SK-N-SH (cell line): ENCODE measurements around the gene MBTPS2. TPM values are rescaled to one million over a fixed set of nuclear protein-coding genes. Genes with fewer than 3 reads are reported as not detected.

Experiments used
- CTCF ChIA-PET: fragments of 300-600, 350-600 bp; formaldehyde crosslinking; extraction: SDS; loops from one replicate; lab custom pipeline; 2021; lab: Yijun Ruan, JAX
- POLR2A ChIA-PET: fragments of 350-600 bp; sonication (Branson Sonifier 250); formaldehyde crosslinking; extraction: SDS; loops from one replicate; lab custom pipeline; 2020; ENCODE audit warnings: antibody characterized with exemption, inconsistent platforms; lab: Yijun Ruan, JAX
- DNase-seq: peaks from one replicate; pipeline ENCODE4 v3.0.0; 2012
- H2AFZ ChIP-seq: fragments of 200-600 bp; sonication (generic); 2 replicates; pipeline ENCODE4 v1.8.1; 2016; ENCODE audit warnings: antibody characterized with exemption, mild to moderate bottlenecking, low read depth
- H3F3A ChIP-seq: fragments of 200-600 bp; sonication (generic); replicated peaks from 2 replicates; pipeline ENCODE3; 2016; ENCODE audit warnings: antibody characterized with exemption, mild to moderate bottlenecking; ENCODE audit not compliant: insufficient read depth
- H3K27ac ChIP-seq, 2 experiments: fragments of 200-500 bp in 1 of 2; fragments of 200-600 bp in 1 of 2; sonication (Bioruptor generic) in 1 of 2; sonication (generic), shearing (Covaris generic) in 1 of 2; 2 replicates each; pipeline versions ENCODE4 v1.5.1 to v1.6.1; 2014 to 2016; ENCODE audit warnings: low read depth in 2 of 2, inconsistent platforms in 1 of 2, low read length in 1 of 2, mild to moderate bottlenecking in 1 of 2, mixed read lengths in 1 of 2
- H3K27me3 ChIP-seq: fragments of 200-600 bp; sonication (generic), shearing (Covaris generic); 2 replicates; pipeline ENCODE4 v1.6.1; 2016; ENCODE audit warnings: mixed run types; ENCODE audit not compliant: insufficient read depth
- H3K36me3 ChIP-seq, 2 experiments: fragments of 200-500 bp in 1 of 2; fragments of 200-600 bp in 1 of 2; sonication (Bioruptor generic) in 1 of 2; sonication (generic) in 1 of 2; replicated peaks in 1 of 2; 2 replicates each; pipeline versions ENCODE3 to v1.5.1; 2014 to 2016; ENCODE audit warnings: low read length in 1 of 2, mild to moderate bottlenecking in 1 of 2; ENCODE audit not compliant: insufficient read depth in 2 of 2, control insufficient read depth in 1 of 2
- H3K4me1 ChIP-seq, 2 experiments: fragments of 200-500 bp in 1 of 2; fragments of 200-600 bp in 1 of 2; sonication (Bioruptor generic) in 1 of 2; sonication (generic), shearing (Covaris generic) in 1 of 2; 2 replicates each; pipeline versions ENCODE4 v1.5.1 to v1.6.1; 2014 to 2016; ENCODE audit warnings: low read depth in 1 of 2, low read length in 1 of 2, mixed run types in 1 of 2; ENCODE audit not compliant: insufficient read depth in 2 of 2, control insufficient read depth in 1 of 2
- H3K4me2 ChIP-seq: fragments of 200-600 bp; sonication (generic), shearing (Covaris generic); 2 replicates; pipeline ENCODE4 v1.6.1; 2017; ENCODE audit warnings: mixed run types
- H3K4me3 ChIP-seq, 2 experiments: fragments of 200-500 bp in 1 of 2; fragments of 200-600 bp in 1 of 2; sonication (Bioruptor generic) in 1 of 2; sonication (generic), shearing (Covaris generic) in 1 of 2; 2 replicates each; pipeline versions ENCODE4 v1.5.1 to v1.8.1; 2014 to 2016; ENCODE audit warnings: low read depth in 2 of 2, inconsistent platforms in 1 of 2, low read length in 1 of 2, mild to moderate bottlenecking in 1 of 2, mixed read lengths in 1 of 2, moderate library complexity in 1 of 2
- H3K79me2 ChIP-seq: fragments of 200-600 bp; sonication (generic); 2 replicates; pipeline ENCODE4 v1.8.1; 2017; ENCODE audit warnings: mild to moderate bottlenecking; ENCODE audit not compliant: insufficient read depth
- H3K9ac ChIP-seq: fragments of 200-600 bp; sonication (generic); 2 replicates; pipeline ENCODE4 v1.6.1; 2017; ENCODE audit warnings: mixed run types
- H3K9me2 ChIP-seq: fragments of 200-600 bp; sonication (generic); 2 replicates; pipeline ENCODE4 v1.6.1; 2017; ENCODE audit warnings: mixed run types
- H3K9me3 ChIP-seq: fragments of 200-600 bp; sonication (generic); 2 replicates; pipeline ENCODE4 v1.6.1; 2017; ENCODE audit warnings: mixed run types, mild to moderate bottlenecking, moderate library complexity
- H4K20me1 ChIP-seq: fragments of 200-600 bp; sonication (generic); 2 replicates; pipeline ENCODE4 v1.6.1; 2017; ENCODE audit warnings: mild to moderate bottlenecking, mixed run types; ENCODE audit not compliant: insufficient read depth
- CTCF ChIP-seq: fragments of 200-600 bp; sonication (generic); IDR thresholded peaks from 2 replicates; pipeline ENCODE4 v1.6.1; 2017; ENCODE audit warnings: antibody characterized with exemption, mild to moderate bottlenecking, moderate library complexity
- EP300 ChIP-seq, 2 experiments: IDR thresholded peaks; 2 replicates each; pipeline versions ENCODE4 v1.4.0 to v1.6.1; 2012; ENCODE audit warnings: borderline replicate concordance in 1 of 2, low read depth in 1 of 2, low read length in 1 of 2
- EZH2phosphoT487 ChIP-seq: fragments of 200-600 bp; sonication (generic); IDR thresholded peaks from 2 replicates; pipeline ENCODE4 v1.6.1; 2017; ENCODE audit warnings: low read depth, mixed run types, mild to moderate bottlenecking, antibody characterized with exemption, moderate library complexity, borderline replicate concordance
- FOXJ3 ChIP-seq: sonication (generic); formaldehyde crosslinking; IDR thresholded peaks from 2 replicates; pipeline ENCODE4 v1.5.1; 2020; ENCODE audit warnings: mild to moderate bottlenecking, missing genetic modification reagents
- FOXM1 ChIP-seq: IDR thresholded peaks from 2 replicates; pipeline ENCODE4 v1.4.0; 2012; ENCODE audit warnings: low read depth, mild to moderate bottlenecking
- GATA2 ChIP-seq: sonication (generic); formaldehyde crosslinking; IDR thresholded peaks from 2 replicates; pipeline ENCODE4 v1.5.0; 2020; ENCODE audit warnings: mild to moderate bottlenecking, missing genetic modification reagents
- MEF2A ChIP-seq: IDR thresholded peaks from 2 replicates; pipeline ENCODE4 v1.4.0; 2012; ENCODE audit warnings: low read depth, borderline replicate concordance
- NRF1 ChIP-seq: IDR thresholded peaks from 2 replicates; pipeline ENCODE4 v1.6.1; 2012; ENCODE audit warnings: low read depth, mild to moderate bottlenecking, low read length
- RAD21 ChIP-seq: IDR thresholded peaks from 2 replicates; pipeline ENCODE4 v1.6.1; 2012; ENCODE audit warnings: mild to moderate bottlenecking, low read length
- RCOR1 ChIP-seq: fragments of 150-350 bp; IDR thresholded peaks from 2 replicates; pipeline ENCODE4 v1.6.1; 2017; ENCODE audit warnings: antibody characterized with exemption, low read length
- REST ChIP-seq: IDR thresholded peaks from 2 replicates; pipeline ENCODE4 v1.6.1; 2012; ENCODE audit warnings: mild to moderate bottlenecking, low read depth, low read length, moderate library complexity
- TAF1 ChIP-seq: IDR thresholded peaks from 2 replicates; pipeline ENCODE4 v1.6.1; 2012; ENCODE audit warnings: low read depth, mild to moderate bottlenecking, low read length, moderate library complexity, borderline replicate concordance
- TEAD4 ChIP-seq: IDR thresholded peaks from 2 replicates; pipeline ENCODE4 v1.4.0; 2012; ENCODE audit warnings: mild to moderate bottlenecking, borderline replicate concordance; ENCODE audit not compliant: insufficient read depth
- USF1 ChIP-seq: IDR thresholded peaks from 2 replicates; pipeline ENCODE4 v1.4.0; 2012; ENCODE audit warnings: low read depth, borderline replicate concordance
- USF2 ChIP-seq: fragments of 150-350 bp; IDR thresholded peaks from 2 replicates; pipeline ENCODE4 v1.6.1; 2017; ENCODE audit warnings: antibody characterized with exemption, low read length, low read depth, borderline replicate concordance
- YY1 ChIP-seq: IDR thresholded peaks from 2 replicates; pipeline ENCODE4 v1.4.0; 2012; ENCODE audit warnings: low read depth, mild to moderate bottlenecking
- WGBS: methylation state at CpG from one replicate; pipeline ENCODE4 v1.1.6; 2017; ENCODE audit warnings: low lambda C conversion rate; 5-methylcytosine and 5-hydroxymethylcytosine counted together
- polyA plus RNA-seq, 3 experiments: library from polyadenylated mRNA; depleted of rRNA; stranded (reverse); fragments of >200 nt; gene quantifications; 2 replicates each; pipeline ENCODE4 v1.2.3, GENCODE V29; 2012
- TF ChIP-seq, protein P1 (sequence below): fragments of 150-350 bp; IDR thresholded peaks from 2 replicates; pipeline ENCODE4 v1.6.1; 2016; ENCODE audit warnings: mild to moderate bottlenecking, low read depth, low read length

The MBTPS2 gene
- polyA plus RNA-seq, 1 of the 3 experiments (the other 2 are of a cell fraction) = 21.6 TPM

- Histone ChIP-seq H3K9ac (no peak overlapping the region), H3K9me3 (no peaks in the 10 kb centered on the region), H3K36me3 (no peaks in the 10 kb centered on the region), H3F3A (no peaks in the 10 kb centered on the region), H3K79me2 (no peaks in the 10 kb centered on the region), H3K27ac (no peak overlapping the region), H3K27me3 (peaks cover 7% of the 10 kb centered on the region; the same call in 1 of the 2 replicates), H3K4me1 (no peaks in the 10 kb centered on the region), H3K4me3 (no peak overlapping the region), H4K20me1 (no peaks in the 10 kb centered on the region), H3K9me2 (no peaks in the 10 kb centered on the region), H3K4me2 (no peak overlapping the region), H2AFZ (no peak overlapping the region)
- no peak for DNase-seq
- WGBS = 25% methylated on average over 2 of the region's 2 CpGs
- ChIA-PET CTCF (no interaction called here), POLR2A (no interaction called here)
- TF ChIP-seq GATA2 (CRISPR knock-in tag) (no peak), USF1 (no peak), MEF2A (no peak), YY1 (no peak), NRF1 (no peak), RCOR1 (no peak), FOXM1 (no peak), EP300 (IDR thresholded peaks at IDR 0.05; ENCODE audit: borderline replicate concordance in 1 of 2, low read depth in 1 of 2, low read length in 1 of 2) (no peak), REST (no peak), USF2 (no peak), TAF1 (no peak), EZH2phosphoT487 (no peak), FOXJ3 (CRISPR knock-in tag) (no peak), TEAD4 (no peak), CTCF (no peak), RAD21 (no peak)
- TF ChIP-seq, protein P1, sequence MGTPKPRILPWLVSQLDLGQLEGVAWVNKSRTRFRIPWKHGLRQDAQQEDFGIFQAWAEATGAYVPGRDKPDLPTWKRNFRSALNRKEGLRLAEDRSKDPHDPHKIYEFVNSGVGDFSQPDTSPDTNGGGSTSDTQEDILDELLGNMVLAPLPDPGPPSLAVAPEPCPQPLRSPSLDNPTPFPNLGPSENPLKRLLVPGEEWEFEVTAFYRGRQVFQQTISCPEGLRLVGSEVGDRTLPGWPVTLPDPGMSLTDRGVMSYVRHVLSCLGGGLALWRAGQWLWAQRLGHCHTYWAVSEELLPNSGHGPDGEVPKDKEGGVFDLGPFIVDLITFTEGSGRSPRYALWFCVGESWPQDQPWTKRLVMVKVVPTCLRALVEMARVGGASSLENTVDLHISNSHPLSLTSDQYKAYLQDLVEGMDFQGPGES = no peak
Measured at GRCh38 chrX:21831496-21831895, 7.9 kb upstream of the MBTPS2 start.
